K562 (cell line): ENCODE data around the gene PPL. TPM values are rescaled to one million over a fixed set of nuclear protein-coding genes. Genes with fewer than 3 reads are reported as not detected.

Experiments
- CBX1 ChIP-seq: sonication (generic); IDR thresholded peaks from 2 replicates; pipeline ENCODE4 v1.6.1; 2016; ENCODE audit warnings: antibody characterized with exemption, low read depth, mild to moderate bottlenecking
- CBX2 ChIP-seq: fragments of 200-600 bp; sonication (generic); IDR thresholded peaks from one replicate; pipeline ENCODE4 v1.6.1; 2012; ENCODE audit warnings: mild to moderate bottlenecking, low read length, inconsistent platforms; ENCODE audit not compliant: insufficient read depth, poor library complexity, severe bottlenecking
- HDAC1 ChIP-seq, 2 experiments: fragments of 450-650 bp; IDR thresholded peaks; 2 replicates each; pipeline ENCODE4 v1.6.1; 2016 to 2017; ENCODE audit warnings: inconsistent platforms in 1 of 2, mild to moderate bottlenecking in 1 of 2, moderate library complexity in 1 of 2
- KLF16 ChIP-seq: IDR thresholded peaks from 2 replicates; pipeline ENCODE4 v1.6.1; 2016; ENCODE audit warnings: antibody characterized with exemption
- MBD1 ChIP-seq: fragments of 250-450 bp; sonication (Bioruptor Pico); IDR thresholded peaks from 2 replicates; pipeline ENCODE4 v1.8.0; 2022; ENCODE audit warnings: inconsistent platforms
- MEIS2 ChIP-seq: fragments of 450-650 bp; IDR thresholded peaks from 2 replicates; pipeline ENCODE4 v1.6.1; 2014; ENCODE audit warnings: mild to moderate bottlenecking; ENCODE audit not compliant: partially characterized antibody
- MTA2 ChIP-seq: fragments of 450-650 bp; IDR thresholded peaks from 2 replicates; pipeline ENCODE4 v1.6.1; 2016; ENCODE audit warnings: low read depth
- MTA3 ChIP-seq: fragments of 450-650 bp; formaldehyde crosslinking; IDR thresholded peaks from 2 replicates; pipeline ENCODE4 v1.6.1; 2017; ENCODE audit warnings: mild to moderate bottlenecking, borderline replicate concordance
- NEUROD1 ChIP-seq: fragments of 150-350 bp; IDR thresholded peaks from 2 replicates; pipeline ENCODE4 v1.6.1; 2014; ENCODE audit warnings: borderline replicate concordance, low read length, low read depth; ENCODE audit not compliant: partially characterized antibody
- NR2C1 ChIP-seq, 2 experiments: fragments of 450-650 bp; IDR thresholded peaks; 2 replicates each; pipeline ENCODE4 v1.6.1; 2017; ENCODE audit warnings: mild to moderate bottlenecking in 2 of 2, antibody characterized with exemption in 1 of 2, inconsistent platforms in 1 of 2, missing compliant biosample characterization in 1 of 2, missing genetic modification characterization in 1 of 2
- PML ChIP-seq: IDR thresholded peaks from 2 replicates; pipeline ENCODE4 v1.6.1; 2012; ENCODE audit warnings: low read length, inconsistent platforms
- POLR2AphosphoS5 ChIP-seq: IDR thresholded peaks from 2 replicates; pipeline ENCODE4 v1.6.1; 2011; ENCODE audit warnings: mild to moderate bottlenecking, low read depth, low read length, moderate library complexity; ENCODE audit not compliant: control insufficient read depth, insufficient read depth
- POLR2G ChIP-seq: fragments of 200-400 bp; formaldehyde crosslinking; IDR thresholded peaks from 2 replicates; pipeline ENCODE4 v1.6.1; 2017; ENCODE audit warnings: low read depth, mild to moderate bottlenecking, antibody characterized with exemption, low read length, moderate library complexity
- RBM34 ChIP-seq: fragments of 200-400 bp; formaldehyde crosslinking; IDR thresholded peaks from 2 replicates; pipeline ENCODE4 v1.6.1; 2018; ENCODE audit warnings: low read length, borderline replicate concordance; ENCODE audit not compliant: insufficient read depth
- SNIP1 ChIP-seq: fragments of 450-650 bp; IDR thresholded peaks from 2 replicates; pipeline ENCODE4 v1.7.1; 2017; ENCODE audit warnings: low read depth, mild to moderate bottlenecking
- SRSF3 ChIP-seq: fragments of 200-400 bp; formaldehyde crosslinking; IDR thresholded peaks from 2 replicates; pipeline ENCODE4 v1.6.1; 2016; ENCODE audit warnings: mild to moderate bottlenecking, low read length, moderate library complexity; ENCODE audit not compliant: insufficient read depth
- TBL1XR1 ChIP-seq, 2 experiments: IDR thresholded peaks; 2 replicates each; pipeline ENCODE4 v1.6.1; 2012; ENCODE audit warnings: improper control_type of control experiment in 2 of 2, low read length in 2 of 2, mild to moderate bottlenecking in 1 of 2
- TFAM ChIP-seq: fragments of 250-450 bp; sonication (Bioruptor Pico); conservative IDR thresholded peaks from 2 replicates; pipeline ENCODE4 v1.5.0; 2021; ENCODE audit warnings: mild to moderate bottlenecking, moderate library complexity
- U2AF2 ChIP-seq: fragments of 200-400 bp; formaldehyde crosslinking; optimal IDR thresholded peaks from 2 replicates; pipeline ENCODE3; 2017; ENCODE audit warnings: low read depth, mild to moderate bottlenecking, low read length
- ZBTB8A ChIP-seq: fragments of 450-650 bp; IDR thresholded peaks from 2 replicates; pipeline ENCODE4 v1.6.1; 2018; ENCODE audit warnings: mild to moderate bottlenecking, moderate library complexity; ENCODE audit not compliant: partially characterized antibody
- ZC3H11A ChIP-seq: IDR thresholded peaks from 2 replicates; pipeline ENCODE4 v1.6.1; 2012; ENCODE audit warnings: low read depth, low read length, improper control_type of control experiment
- ZNF134 ChIP-seq: fragments of 250-450 bp; sonication (Bioruptor Pico); conservative IDR thresholded peaks from 2 replicates; pipeline ENCODE4 v1.4.0; 2020
- ZNF551 ChIP-seq: fragments of 250-450 bp; sonication (Bioruptor Pico); IDR thresholded peaks from 2 replicates; pipeline ENCODE4 v1.5.0; 2021; ENCODE audit warnings: mild to moderate bottlenecking, moderate library complexity
- ZNF695 ChIP-seq: fragments of 450-650 bp; formaldehyde crosslinking; IDR thresholded peaks from 2 replicates; pipeline ENCODE4 v1.4.0; 2020; ENCODE audit warnings: mild to moderate bottlenecking, moderate library complexity
- polyA plus RNA-seq, 8 experiments: library from polyadenylated mRNA; depleted of rRNA in 4 of 8; stranded (reverse) in 5 of 8; unstranded in 3 of 8; fragments of >200 nt; fragmentation: Nextera tagmentation in 2 of 8; fragmentation: Illumina TruSeq in 1 of 8; extraction: Ambion mirVana in 2 of 8; extraction: Trizol in 1 of 8; gene quantifications; 2 replicates each; pipeline versions ENCODE4 v1.2.1 to v1.2.3, GENCODE V29; 2011 to 2014; ENCODE audit warnings: inconsistent platforms in 1 of 8, missing spikeins in 1 of 8
- total RNA-seq, 7 experiments: library from RNA; depleted of rRNA in 6 of 7; stranded (reverse); fragments of >200 nt in 6 of 7; fragmentation: Illumina TruSeq in 2 of 7; extraction: Trizol in 2 of 7; gene quantifications; 2 replicates each; pipeline versions ENCODE4 v1.2.1 to v1.2.3, GENCODE V29; 2011 to 2021; ENCODE audit warnings: low replicate concordance in 1 of 7
- TF ChIP-seq, protein P1 (sequence below), 2 experiments: fragments of 450-650 bp; IDR thresholded peaks; 2 replicates each; pipeline ENCODE4 v1.6.1; 2018; ENCODE audit warnings: mild to moderate bottlenecking in 2 of 2, low read depth in 1 of 2; ENCODE audit not compliant: partially characterized antibody in 2 of 2

The PPL gene
- total and polyA plus RNA-seq, 9 of the 15 experiments (the other 6 are each of a cell fraction or from before 2014, with no cell fraction given), result 0.01 to 0.15 (median 0.07) TPM; not detected in 3

- TF ChIP-seq ZC3H11A (no peak), POLR2AphosphoS5 (peak; percentile 44; the same call in 1 of the 2 replicates), RBM34 (no peak), MEIS2 (peak; percentile 79), ZNF551 (CRISPR knock-in tag) (no peak), MTA2 (peak; percentile 59; the same call in 1 of the 2 replicates), HDAC1 (IDR thresholded peaks at IDR 0.05) (peak in 1 of 2 experiments; percentile 57; a peak in 1 of 4 replicates), POLR2G (no peak), ZNF695 (no peak), MTA3 (0 out of 2 replicates have a peak, but pooled peaks have one; percentile 18), CBX2 (no peak), MBD1 (CRISPR knock-in tag) (no peak), NEUROD1 (no peak), SRSF3 (no peak), KLF16 (peak; percentile 58; the same call in 1 of the 2 replicates), ZNF134 (CRISPR knock-in tag) (no peak), CBX1 (no peak), ZBTB8A (no peak), TFAM (CRISPR knock-in tag) (no peak), PML (0 out of 2 replicates have a peak, but pooled peaks have one; percentile 54), U2AF2 (no peak), TBL1XR1 (IDR thresholded peaks at IDR 0.05; ENCODE audit: low read length in 2 of 2) (0 out of 4 replicates have a peak, but pooled peaks of 1 of the 2 experiments have one; percentile 33), SNIP1 (no peak), NR2C1 (IDR thresholded peaks at IDR 0.05) (no peak), NR2C1 (tag; IDR thresholded peaks at IDR 0.05) (no peak)
- TF ChIP-seq, protein P1, sequence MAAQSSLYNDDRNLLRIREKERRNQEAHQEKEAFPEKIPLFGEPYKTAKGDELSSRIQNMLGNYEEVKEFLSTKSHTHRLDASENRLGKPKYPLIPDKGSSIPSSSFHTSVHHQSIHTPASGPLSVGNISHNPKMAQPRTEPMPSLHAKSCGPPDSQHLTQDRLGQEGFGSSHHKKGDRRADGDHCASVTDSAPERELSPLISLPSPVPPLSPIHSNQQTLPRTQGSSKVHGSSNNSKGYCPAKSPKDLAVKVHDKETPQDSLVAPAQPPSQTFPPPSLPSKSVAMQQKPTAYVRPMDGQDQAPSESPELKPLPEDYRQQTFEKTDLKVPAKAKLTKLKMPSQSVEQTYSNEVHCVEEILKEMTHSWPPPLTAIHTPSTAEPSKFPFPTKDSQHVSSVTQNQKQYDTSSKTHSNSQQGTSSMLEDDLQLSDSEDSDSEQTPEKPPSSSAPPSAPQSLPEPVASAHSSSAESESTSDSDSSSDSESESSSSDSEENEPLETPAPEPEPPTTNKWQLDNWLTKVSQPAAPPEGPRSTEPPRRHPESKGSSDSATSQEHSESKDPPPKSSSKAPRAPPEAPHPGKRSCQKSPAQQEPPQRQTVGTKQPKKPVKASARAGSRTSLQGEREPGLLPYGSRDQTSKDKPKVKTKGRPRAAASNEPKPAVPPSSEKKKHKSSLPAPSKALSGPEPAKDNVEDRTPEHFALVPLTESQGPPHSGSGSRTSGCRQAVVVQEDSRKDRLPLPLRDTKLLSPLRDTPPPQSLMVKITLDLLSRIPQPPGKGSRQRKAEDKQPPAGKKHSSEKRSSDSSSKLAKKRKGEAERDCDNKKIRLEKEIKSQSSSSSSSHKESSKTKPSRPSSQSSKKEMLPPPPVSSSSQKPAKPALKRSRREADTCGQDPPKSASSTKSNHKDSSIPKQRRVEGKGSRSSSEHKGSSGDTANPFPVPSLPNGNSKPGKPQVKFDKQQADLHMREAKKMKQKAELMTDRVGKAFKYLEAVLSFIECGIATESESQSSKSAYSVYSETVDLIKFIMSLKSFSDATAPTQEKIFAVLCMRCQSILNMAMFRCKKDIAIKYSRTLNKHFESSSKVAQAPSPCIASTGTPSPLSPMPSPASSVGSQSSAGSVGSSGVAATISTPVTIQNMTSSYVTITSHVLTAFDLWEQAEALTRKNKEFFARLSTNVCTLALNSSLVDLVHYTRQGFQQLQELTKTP (IDR thresholded peaks at IDR 0.05; ENCODE audit: low read depth in 1 of 2, partially characterized antibody in 2 of 2), result no peak
These were observed 50.8 kb downstream of the PPL start (continued) for GRCh38 chr16:4886151-4886550.
